Measurements from ENCODE around the gene PIGR. TPM values are rescaled to one million over a fixed set of nuclear protein-coding genes. Genes with fewer than 3 reads are reported as not detected.

The PIGR gene
- total and polyA plus RNA-seq, 10 of the 15 experiments (the other 5 are each of a cell fraction or from before 2014, with no cell fraction given): 0.96 to 7.6 (median 1.8) TPM

DNA sequence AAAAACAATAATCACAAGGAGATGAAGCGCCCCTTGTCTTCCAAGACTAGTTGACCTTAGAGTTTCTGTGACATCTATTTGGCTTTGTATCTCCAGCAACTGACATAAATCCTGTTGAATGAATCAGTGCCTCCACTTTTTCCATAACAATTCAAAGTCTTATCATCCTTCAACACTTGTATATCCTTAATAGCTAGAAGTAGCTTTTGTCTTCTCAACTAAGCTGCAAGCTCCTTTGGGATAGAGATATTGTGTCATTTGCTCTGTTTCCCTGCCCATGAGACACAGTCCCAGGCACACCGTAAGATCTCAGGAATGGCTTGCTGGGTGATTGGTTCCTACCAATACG lies 5.7 kb downstream of the PIGR start:
- Histone ChIP-seq H3K36me3 (ENCODE audit: control insufficient read depth in 2 of 2, insufficient read depth in 2 of 2, low read length in 1 of 2) (no peaks in the 10 kb centered on the region), H2AFZ (ENCODE audit: control insufficient read depth, low read depth, low read length) (no peak overlapping the region), H3K27me3 (replicated peaks in 1 of 2; ENCODE audit: control insufficient read depth in 2 of 2, insufficient read depth in 2 of 2, low read length in 1 of 2) (no peaks in the 10 kb centered on the region), H3K4me1 (ENCODE audit: control insufficient read depth, insufficient read depth, low read length) (no peaks in the 10 kb centered on the region), H3K9me3 (replicated peaks; ENCODE audit: control insufficient read depth, insufficient read depth, low read length) (no peaks in the 10 kb centered on the region), H3K27ac (ENCODE audit: control insufficient read depth, insufficient read depth) (no peak overlapping the region), H3K79me2 (ENCODE audit: control insufficient read depth, insufficient read depth, low read length) (no peaks in the 10 kb centered on the region), H3K4me3 (no peak overlapping the region), H3K4me2 (ENCODE audit: control insufficient read depth, insufficient read depth) (no peak overlapping the region), H4K20me1 (ENCODE audit: control insufficient read depth, insufficient read depth) (no peaks in the 10 kb centered on the region), H3K9ac (ENCODE audit: control insufficient read depth, insufficient read depth, low read length) (no peak overlapping the region)
- no peak for ATAC-seq
- CTCF ChIA-PET: interaction anchor here (1.4 to 4.7 kb wide), 5 partner anchors 8 to 309 kb away, joined by 4 to 29 read pairs (median 12); no protein-coding TSS in a partner anchor
- WGBS (ENCODE audit: insufficient coverage, insufficient replicate concordance, low lambda C conversion rate, missing lambda C conversion rate): 54% methylated on average over 3 of the region's 3 CpGs
- POLR2A ChIA-PET: no interaction called here
- FAIRE-seq: no peak
- SMC1A ChIA-PET (ENCODE audit: uncharacterized antibody, unreplicated experiment): interaction anchor here (0.6 to 1.4 kb wide), 7 partner anchors 9 to 221 kb away, joined by 3 read pairs; partner anchors contain the start of gene IL20
- in situ Hi-C loops (cut with MboI): no loop called here
- no peak for DNase-seq (ENCODE audit: low read depth, low spot score)
- RAD21 ChIA-PET (ENCODE audit: unreplicated experiment): interaction anchor here (1.4 kb wide), 1 partner anchor 29 kb away, joined by 3 read pairs; no protein-coding TSS in a partner anchor
- no TSS peak for BruUV-seq (replicated peaks)
- intact Hi-C loops (cut with micrococcal nuclease; ENCODE audit: unreplicated experiment): no loop called here
- TF ChIP-seq, protein P1, sequence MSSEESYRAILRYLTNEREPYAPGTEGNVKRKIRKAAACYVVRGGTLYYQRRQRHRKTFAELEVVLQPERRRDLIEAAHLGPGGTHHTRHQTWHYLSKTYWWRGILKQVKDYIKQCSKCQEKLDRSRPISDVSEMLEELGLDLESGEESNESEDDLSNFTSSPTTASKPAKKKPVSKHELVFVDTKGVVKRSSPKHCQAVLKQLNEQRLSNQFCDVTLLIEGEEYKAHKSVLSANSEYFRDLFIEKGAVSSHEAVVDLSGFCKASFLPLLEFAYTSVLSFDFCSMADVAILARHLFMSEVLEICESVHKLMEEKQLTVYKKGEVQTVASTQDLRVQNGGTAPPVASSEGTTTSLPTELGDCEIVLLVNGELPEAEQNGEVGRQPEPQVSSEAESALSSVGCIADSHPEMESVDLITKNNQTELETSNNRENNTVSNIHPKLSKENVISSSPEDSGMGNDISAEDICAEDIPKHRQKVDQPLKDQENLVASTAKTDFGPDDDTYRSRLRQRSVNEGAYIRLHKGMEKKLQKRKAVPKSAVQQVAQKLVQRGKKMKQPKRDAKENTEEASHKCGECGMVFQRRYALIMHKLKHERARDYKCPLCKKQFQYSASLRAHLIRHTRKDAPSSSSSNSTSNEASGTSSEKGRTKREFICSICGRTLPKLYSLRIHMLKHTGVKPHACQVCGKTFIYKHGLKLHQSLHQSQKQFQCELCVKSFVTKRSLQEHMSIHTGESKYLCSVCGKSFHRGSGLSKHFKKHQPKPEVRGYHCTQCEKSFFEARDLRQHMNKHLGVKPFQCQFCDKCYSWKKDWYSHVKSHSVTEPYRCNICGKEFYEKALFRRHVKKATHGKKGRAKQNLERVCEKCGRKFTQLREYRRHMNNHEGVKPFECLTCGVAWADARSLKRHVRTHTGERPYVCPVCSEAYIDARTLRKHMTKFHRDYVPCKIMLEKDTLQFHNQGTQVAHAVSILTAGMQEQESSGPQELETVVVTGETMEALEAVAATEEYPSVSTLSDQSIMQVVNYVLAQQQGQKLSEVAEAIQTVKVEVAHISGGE (CRISPR knock-in tag; IDR thresholded peaks at IDR 0.05): no peak
- TF ChIP-seq STAT1 (conservative IDR thresholded peaks at IDR 0.05): no peak
- TF ChIP-seq, protein P2, sequence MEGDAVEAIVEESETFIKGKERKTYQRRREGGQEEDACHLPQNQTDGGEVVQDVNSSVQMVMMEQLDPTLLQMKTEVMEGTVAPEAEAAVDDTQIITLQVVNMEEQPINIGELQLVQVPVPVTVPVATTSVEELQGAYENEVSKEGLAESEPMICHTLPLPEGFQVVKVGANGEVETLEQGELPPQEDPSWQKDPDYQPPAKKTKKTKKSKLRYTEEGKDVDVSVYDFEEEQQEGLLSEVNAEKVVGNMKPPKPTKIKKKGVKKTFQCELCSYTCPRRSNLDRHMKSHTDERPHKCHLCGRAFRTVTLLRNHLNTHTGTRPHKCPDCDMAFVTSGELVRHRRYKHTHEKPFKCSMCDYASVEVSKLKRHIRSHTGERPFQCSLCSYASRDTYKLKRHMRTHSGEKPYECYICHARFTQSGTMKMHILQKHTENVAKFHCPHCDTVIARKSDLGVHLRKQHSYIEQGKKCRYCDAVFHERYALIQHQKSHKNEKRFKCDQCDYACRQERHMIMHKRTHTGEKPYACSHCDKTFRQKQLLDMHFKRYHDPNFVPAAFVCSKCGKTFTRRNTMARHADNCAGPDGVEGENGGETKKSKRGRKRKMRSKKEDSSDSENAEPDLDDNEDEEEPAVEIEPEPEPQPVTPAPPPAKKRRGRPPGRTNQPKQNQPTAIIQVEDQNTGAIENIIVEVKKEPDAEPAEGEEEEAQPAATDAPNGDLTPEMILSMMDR (IDR thresholded peaks at IDR 0.05 in 2 of 3, conservative IDR thresholded peaks at IDR 0.05 in 1 of 3; ENCODE audit: control insufficient read depth in 2 of 3, extremely low read depth in 1 of 3, insufficient read depth in 1 of 3, low read depth in 3 of 3, low read length in 3 of 3): no peak
